HepG2 (cell line): ENCODE results near the gene CENATAC. TPM values are rescaled to one million over a fixed set of nuclear protein-coding genes. Genes with fewer than 3 reads are reported as not detected.

Source experiments
- AHR ChIP-seq: IDR thresholded peaks from 2 replicates; pipeline ENCODE4 v1.6.1; 2018; ENCODE audit warnings: missing genetic modification reagents, missing compliant biosample characterization
- BCL3 ChIP-seq: sonication (generic); formaldehyde crosslinking; IDR thresholded peaks from 2 replicates; pipeline ENCODE4 v1.5.1; 2020; ENCODE audit warnings: mild to moderate bottlenecking, missing genetic modification reagents, moderate library complexity
- DBP ChIP-seq: sonication (generic); formaldehyde crosslinking; IDR thresholded peaks from 2 replicates; pipeline ENCODE4 v1.4.0; 2020; ENCODE audit warnings: missing genetic modification reagents; ENCODE audit errors: not compliant biosample characterization
- IRF2 ChIP-seq: IDR thresholded peaks from 2 replicates; pipeline ENCODE4 v1.6.1; 2018; ENCODE audit warnings: missing genetic modification reagents, missing compliant biosample characterization
- KAT8 ChIP-seq: IDR thresholded peaks from 2 replicates; pipeline ENCODE4 v1.6.1; 2016; ENCODE audit warnings: missing genetic modification reagents, missing compliant biosample characterization
- PBX2 ChIP-seq: IDR thresholded peaks from 2 replicates; pipeline ENCODE4 v1.6.1; 2016; ENCODE audit warnings: control low read depth
- POLR2A ChIP-seq, 2 experiments: IDR thresholded peaks; 2 replicates each; pipeline ENCODE4 v1.6.1; 2011; ENCODE audit warnings: low read depth in 2 of 2, low read length in 2 of 2, mild to moderate bottlenecking in 1 of 2, moderate library complexity in 1 of 2; ENCODE audit not compliant: insufficient read depth in 1 of 2
- POLR2AphosphoS5 ChIP-seq: IDR thresholded peaks from 2 replicates; pipeline ENCODE4 v1.6.1; 2012; ENCODE audit warnings: low read depth, low read length
- RBM39 ChIP-seq: fragments of 200-400 bp; formaldehyde crosslinking; IDR thresholded peaks from one replicate; pipeline ENCODE4 v1.6.1; 2018; ENCODE audit warnings: antibody characterized with exemption, mild to moderate bottlenecking, low read depth, low read length; ENCODE audit not compliant: poor library complexity, severe bottlenecking
- REST ChIP-seq, 2 experiments: IDR thresholded peaks; 2 replicates each; pipeline ENCODE4 v1.6.1; 2011 to 2012; ENCODE audit warnings: low read length in 2 of 2, borderline replicate concordance in 1 of 2, low read depth in 1 of 2, mild to moderate bottlenecking in 1 of 2, moderate library complexity in 1 of 2
- SIX4 ChIP-seq: sonication (generic); formaldehyde crosslinking; IDR thresholded peaks from 2 replicates; pipeline ENCODE4 v1.4.0; 2020; ENCODE audit warnings: missing genetic modification reagents
- SRSF9 ChIP-seq: fragments of 200-400 bp; formaldehyde crosslinking; IDR thresholded peaks from 2 replicates; pipeline ENCODE4 v1.6.1; 2018; ENCODE audit warnings: borderline replicate concordance, mild to moderate bottlenecking, low read depth, low read length; ENCODE audit not compliant: insufficient read depth, poor library complexity, severe bottlenecking
- STAT6 ChIP-seq: sonication (generic); formaldehyde crosslinking; IDR thresholded peaks from 2 replicates; pipeline ENCODE4 v1.4.0; 2020; ENCODE audit warnings: missing genetic modification reagents, mild to moderate bottlenecking, borderline replicate concordance
- ZEB1 ChIP-seq: IDR thresholded peaks from 2 replicates; pipeline ENCODE4 v1.6.1; 2012; ENCODE audit warnings: mild to moderate bottlenecking, low read depth, inconsistent platforms; ENCODE audit not compliant: insufficient replicate concordance
- ZFY ChIP-seq: sonication (generic); formaldehyde crosslinking; IDR thresholded peaks from 2 replicates; pipeline ENCODE4 v1.4.0; 2020; ENCODE audit warnings: missing genetic modification reagents
- ZIK1 ChIP-seq: sonication (generic); formaldehyde crosslinking; IDR thresholded peaks from 2 replicates; pipeline ENCODE4 v1.5.0; 2020; ENCODE audit warnings: mild to moderate bottlenecking, low read depth, missing genetic modification reagents, borderline replicate concordance
- ZNF382 ChIP-seq: sonication (generic); formaldehyde crosslinking; IDR thresholded peaks from 2 replicates; pipeline ENCODE4 v1.5.0; 2020; ENCODE audit warnings: missing genetic modification reagents, mild to moderate bottlenecking, borderline replicate concordance
- ZNF501 ChIP-seq: sonication (generic); formaldehyde crosslinking; IDR thresholded peaks from 2 replicates; pipeline ENCODE4 v1.5.1; 2020; ENCODE audit warnings: mild to moderate bottlenecking, moderate library complexity, missing genetic modification reagents
- ZSCAN29 ChIP-seq: sonication (generic); formaldehyde crosslinking; conservative IDR thresholded peaks from 2 replicates; pipeline ENCODE4 v1.4.0; 2020; ENCODE audit warnings: mild to moderate bottlenecking, missing genetic modification reagents
- polyA plus RNA-seq, 8 experiments: library from polyadenylated mRNA; depleted of rRNA in 3 of 8; stranded (reverse) in 7 of 8; unstranded in 1 of 8; fragments of >200 nt; fragmentation: Illumina TruSeq in 4 of 8; extraction: Trizol in 4 of 8; gene quantifications; 2 replicates each; pipeline versions ENCODE4 v1.2.1 to v1.2.3, GENCODE V29; 2011 to 2016; ENCODE audit warnings: low read depth in 4 of 8, missing spikeins in 1 of 8, mixed read lengths in 1 of 8; ENCODE audit not compliant: insufficient read depth in 1 of 8
- total RNA-seq, 5 experiments: library from RNA; depleted of rRNA; stranded (reverse); fragments of >200 nt; fragmentation: Illumina TruSeq; extraction: Trizol; gene quantifications; 2 replicates each; pipeline ENCODE4 v1.2.3, GENCODE V29; 2016; ENCODE audit warnings: low read depth in 1 of 5

The CENATAC gene
- total and polyA plus RNA-seq, 2 of the 13 experiments (the other 11 are each of a cell fraction or from before 2014, with no cell fraction given), result 21.7 to 25.0 TPM

- TF ChIP-seq ZNF382 (no peak), ZEB1 (peak; percentile 74), REST (IDR thresholded peaks at IDR 0.05; ENCODE audit: borderline replicate concordance in 1 of 2, low read depth in 1 of 2, low read length in 2 of 2) (peak in 1 of 2 experiments; percentile 33; a peak in 1 of 4 replicates), POLR2AphosphoS5 (peak; percentile 70), POLR2A (IDR thresholded peaks at IDR 0.05; ENCODE audit: insufficient read depth in 1 of 2, low read depth in 2 of 2, low read length in 2 of 2) (peak; percentile 72 to 75), RBM39 (peak; percentile 79), ZNF501 (no peak), ZFY (CRISPR knock-in tag) (peak; percentile 75), PBX2 (CRISPR knock-in tag) (no peak), SIX4 (CRISPR knock-in tag) (no peak), BCL3 (0 out of 2 replicates have a peak, but pooled peaks have one; percentile 34), ZSCAN29 (CRISPR knock-in tag) (peak; percentile 53; the same call in 1 of the 2 replicates), IRF2 (CRISPR knock-in tag) (no peak), ZIK1 (CRISPR knock-in tag) (no peak), KAT8 (CRISPR knock-in tag) (peak; percentile 86), SRSF9 (no peak), AHR (no peak), STAT6 (CRISPR knock-in tag) (peak; percentile 48; the same call in 1 of the 2 replicates), DBP (CRISPR knock-in tag) (no peak)
Measured at GRCh38 chr11:119057000-119057769, 59.2 kb downstream of the CENATAC start, which contains the start of gene HYOU1 (continued).
